Measurements from ENCODE around the gene PAIP1.
A peak's percentile ranks its signal among the peaks of the same experiment; 100 is the strongest.
"Not testable (repeated sequence)": the region's sequence is repeated elsewhere in the genome, so short reads cannot be mapped to it uniquely, and the experiment has no call there.

Gene PAIP1

DNA sequence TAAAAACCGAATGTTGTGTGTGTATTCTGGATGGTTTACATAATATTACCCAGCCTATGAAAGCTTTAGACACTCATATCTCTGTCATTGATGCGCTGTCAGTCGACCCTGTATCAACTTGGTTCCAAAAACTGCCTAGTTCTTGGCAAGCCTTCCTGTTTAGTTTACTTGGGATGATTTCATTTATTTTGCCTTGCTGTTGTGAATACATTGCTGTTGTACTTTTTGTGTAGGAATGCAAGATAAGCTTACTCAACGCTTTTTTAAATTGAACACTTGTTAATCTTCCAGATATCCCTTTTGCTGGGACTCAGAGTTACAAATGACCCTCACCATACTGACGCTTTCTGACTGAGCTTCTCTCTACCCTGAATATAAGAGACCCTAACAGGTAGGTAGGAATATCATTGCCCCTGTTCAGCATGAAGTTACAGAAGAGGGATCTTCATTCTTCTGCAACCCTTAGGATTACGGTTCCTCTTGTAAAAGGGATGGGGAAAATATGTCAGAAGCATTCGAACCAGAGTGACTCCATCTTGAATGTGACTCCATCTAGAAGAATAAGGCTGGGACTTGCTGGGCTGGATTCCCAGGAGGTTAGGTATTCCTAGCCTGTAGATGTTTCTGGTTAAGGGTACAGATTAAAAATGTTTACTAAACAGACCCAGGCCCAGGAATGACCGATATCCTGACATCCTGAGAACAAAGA lies 13.7 kb upstream of the PAIP1 start:
- DNase-seq: no peak

DNA sequence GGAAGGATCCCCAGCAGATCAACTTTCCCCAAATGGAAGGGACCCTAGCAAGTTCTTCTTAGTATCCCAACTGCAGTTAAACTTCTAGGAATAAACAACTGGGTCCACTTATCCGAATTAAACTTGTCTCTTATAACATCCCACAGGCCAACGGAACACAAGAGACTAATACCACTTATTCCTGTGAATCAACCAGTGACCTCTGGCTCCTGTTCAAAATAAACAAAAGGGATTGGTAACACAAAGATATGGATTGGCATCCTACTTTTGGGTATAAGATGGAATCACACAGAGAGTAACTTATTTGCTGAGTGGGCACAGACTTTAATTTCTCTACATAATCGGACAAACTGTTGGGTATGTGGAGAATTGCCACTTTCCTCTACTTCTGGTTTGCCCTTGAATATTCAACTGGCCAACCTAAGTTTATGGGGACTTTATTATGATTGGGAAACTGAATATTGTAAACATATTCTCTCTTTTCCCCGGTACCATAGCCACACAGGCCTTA lies 12.4 kb upstream of the PAIP1 start:
- no peak for DNase-seq

DNA sequence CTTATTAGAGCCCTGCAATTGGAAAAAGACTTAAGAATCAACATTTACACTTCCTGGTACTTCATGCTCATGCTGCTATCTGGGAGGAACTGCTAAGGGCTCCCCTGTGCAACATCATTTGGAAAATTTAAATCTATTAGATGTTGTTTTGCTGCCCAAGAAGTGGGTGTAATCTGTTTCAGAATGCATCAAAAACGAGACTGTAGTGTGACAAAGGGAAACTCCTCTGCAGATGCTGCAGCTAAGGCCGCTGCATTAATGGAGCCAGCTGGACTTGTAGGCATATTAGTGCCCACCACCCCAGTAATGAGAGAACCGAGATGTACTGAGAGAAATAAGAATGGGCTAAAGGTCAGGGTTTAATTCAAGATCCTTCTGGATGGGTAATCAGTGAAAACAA lies 11.1 kb upstream of the PAIP1 start:
- DNase-seq: no peak

DNA sequence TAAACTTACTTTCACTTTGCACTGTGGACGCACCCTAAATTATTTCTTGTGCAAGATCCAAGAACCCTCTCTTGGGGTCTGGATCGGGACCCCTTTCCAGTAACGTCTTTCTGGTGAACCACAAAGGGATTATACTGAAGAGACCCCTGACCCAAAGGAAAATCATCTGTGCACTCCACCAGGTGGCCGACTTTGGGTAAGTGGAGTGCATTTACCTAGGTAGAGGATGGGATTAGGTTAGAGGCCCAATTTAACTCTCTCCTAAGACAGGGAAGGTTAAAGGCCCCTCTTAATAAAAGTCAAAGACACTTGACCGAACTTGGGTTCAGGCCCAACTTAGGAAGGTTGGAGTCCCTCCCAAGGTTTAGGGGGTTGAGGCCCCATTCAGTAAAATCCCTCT lies 8.2 kb upstream of the PAIP1 start:
- DNase-seq: no peak

DNA sequence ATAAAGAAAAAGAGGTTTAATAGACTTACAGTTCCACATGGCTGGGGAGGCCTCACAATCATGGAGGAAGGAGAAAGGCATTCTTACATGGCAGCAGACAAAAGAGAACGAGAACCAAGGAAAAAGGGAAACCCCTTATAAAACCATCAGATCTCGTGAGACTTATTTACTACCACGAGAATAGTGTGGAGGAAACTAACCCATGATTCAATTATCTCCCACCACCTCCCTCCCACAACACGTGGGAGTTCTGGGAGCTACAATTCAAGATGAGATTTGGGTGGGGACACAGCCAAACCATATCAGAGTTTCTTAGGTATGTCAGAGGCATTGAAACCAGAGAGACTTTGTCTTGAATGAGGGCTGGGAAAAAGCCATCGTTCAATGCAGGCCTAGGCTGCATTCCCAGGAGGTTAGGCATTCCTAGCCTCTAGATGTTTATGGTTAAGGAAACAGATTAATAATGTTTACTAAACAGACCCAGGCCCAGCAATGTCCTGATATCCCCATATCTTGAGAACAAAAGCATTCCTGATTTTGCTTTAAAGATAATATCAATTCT lies 7.5 kb upstream of the PAIP1 start:
- no peak for DNase-seq

DNA sequence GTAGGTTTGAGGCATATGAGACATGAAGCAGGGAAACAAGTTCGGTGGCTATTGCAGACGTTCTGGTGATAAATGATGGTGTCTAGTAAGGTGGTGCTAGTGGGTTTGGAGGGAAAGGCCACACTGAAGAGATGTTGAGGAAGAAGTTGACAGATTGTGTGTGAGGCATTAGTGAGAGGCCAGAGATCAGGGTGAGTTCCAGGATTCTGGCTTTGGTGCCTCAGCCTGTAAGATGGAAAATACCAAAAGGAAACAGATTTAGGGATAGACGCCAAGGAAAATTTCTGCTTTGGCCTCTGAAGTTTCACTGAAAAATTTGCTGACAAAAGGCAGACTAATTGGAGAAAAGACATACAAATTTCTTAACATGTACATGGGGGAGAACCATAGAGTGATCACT lies 6.4 kb upstream of the PAIP1 start:
- DNase-seq: no peak

GRCh38 chr5:43561356-43561755 lies 4.5 kb upstream of the PAIP1 start:
- no peak for DNase-seq

- no peak for DNase-seq
Measured at GRCh38 chr5:43560128-43560527, 3.3 kb upstream of the PAIP1 start.

- not testable (repeated sequence) for DNase-seq
Measured at GRCh38 chr5:43556607-43556856, 345 bp downstream of the PAIP1 start.

DNA sequence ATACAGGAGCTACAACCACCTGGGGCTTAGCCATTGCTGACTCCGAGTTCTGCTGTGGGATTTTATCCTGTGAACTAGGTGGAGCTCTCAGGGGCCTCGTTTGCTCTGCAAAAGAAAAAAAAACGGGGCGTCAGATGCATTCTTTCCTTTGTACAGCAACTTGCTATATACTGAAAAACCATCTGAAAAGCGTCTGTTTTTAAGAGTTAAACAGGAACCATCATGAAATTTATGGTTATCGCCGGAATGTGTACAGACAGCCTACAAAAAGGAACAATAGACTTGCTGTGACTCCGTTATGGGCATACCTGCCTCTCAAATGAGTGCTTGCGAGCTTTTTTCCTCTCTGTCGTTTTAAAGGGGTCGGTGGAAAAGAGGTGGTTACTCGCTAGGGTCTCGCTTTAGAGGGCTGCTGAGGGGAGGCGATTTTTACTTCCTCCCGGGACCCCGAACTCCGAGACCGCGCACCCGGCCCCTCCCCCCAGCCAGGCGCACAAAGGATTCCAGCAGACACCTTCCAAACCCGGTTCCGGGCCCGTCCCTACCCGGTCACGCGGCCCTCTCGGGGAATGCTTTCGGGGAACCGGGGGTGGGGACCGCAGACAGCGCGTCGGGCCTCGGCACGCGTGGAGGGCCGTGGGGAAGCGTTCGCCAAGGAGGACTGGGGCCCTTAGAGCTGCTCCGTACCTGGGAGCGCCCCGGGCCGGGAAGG lies 826 bp downstream of the PAIP1 start:
- no peak for DNase-seq

GRCh38 chr5:43554497-43554896 lies 2.4 kb downstream of the PAIP1 start:
- DNase-seq: no peak

GRCh38 chr5:43553381-43553780 lies 3.5 kb downstream of the PAIP1 start:
- DNase-seq: no peak

DNA sequence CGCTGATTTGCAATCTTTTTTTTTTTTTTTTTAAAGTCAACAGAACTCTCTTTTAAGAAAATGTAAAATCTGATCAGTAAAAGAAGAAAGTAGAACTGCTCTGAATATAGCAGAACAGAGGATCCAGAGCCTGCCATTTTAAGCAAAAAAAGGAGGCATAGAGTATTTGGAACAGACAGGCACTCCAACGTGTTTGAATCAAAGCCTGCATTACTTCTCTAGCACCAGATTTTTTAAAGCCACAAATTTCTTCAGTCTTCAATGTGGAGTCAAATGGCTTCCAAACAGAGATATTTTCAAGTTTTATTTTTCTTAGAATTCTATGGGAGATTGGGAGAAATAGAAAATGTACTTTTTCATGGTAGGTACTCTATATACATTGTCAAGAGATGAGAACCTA lies 5.1 kb downstream of the PAIP1 start:
- DNase-seq: no peak

DNA sequence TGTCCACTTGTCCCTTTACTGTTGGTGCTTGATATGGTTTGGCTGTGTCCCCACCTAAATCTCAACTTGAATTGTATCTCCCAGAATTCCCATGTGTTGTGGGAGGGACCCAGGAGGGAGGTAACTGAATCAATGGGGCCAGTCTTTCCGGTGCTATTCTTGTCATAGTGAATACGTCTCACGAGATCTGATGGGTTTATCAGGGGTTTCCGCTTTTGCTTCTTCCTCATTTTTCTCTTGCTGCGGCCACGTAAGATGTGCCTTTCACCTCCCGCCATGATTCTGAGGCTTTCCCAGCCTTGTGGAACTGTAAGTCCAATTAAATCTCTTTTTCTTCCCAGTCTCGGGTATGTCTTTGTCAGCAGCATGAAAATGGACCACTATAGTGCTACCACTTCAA lies 7.6 kb downstream of the PAIP1 start:
- not testable (repeated sequence) for DNase-seq

DNA sequence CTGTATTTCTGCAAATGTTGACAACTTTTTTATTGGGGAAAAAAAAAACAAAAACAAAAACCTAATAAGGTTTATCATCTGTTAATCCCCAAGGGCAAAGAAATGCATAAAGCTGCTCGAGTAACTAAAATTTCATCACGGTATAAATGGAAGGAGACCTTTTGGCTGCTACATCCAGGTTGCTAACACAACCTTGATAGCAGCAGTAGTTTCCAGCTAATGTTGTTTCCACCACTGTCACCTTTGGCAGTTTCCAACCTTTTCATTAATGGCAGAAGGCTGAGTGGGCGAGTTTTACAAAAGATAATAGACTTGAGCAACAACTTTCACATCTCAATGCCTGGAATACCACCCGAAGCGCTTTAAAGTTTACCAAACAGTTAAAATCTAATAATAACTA lies 8.5 kb downstream of the PAIP1 start:
- no peak for DNase-seq

GRCh38 chr5:43547532-43547931 lies 9.3 kb downstream of the PAIP1 start:
- DNase-seq: no peak

DNA sequence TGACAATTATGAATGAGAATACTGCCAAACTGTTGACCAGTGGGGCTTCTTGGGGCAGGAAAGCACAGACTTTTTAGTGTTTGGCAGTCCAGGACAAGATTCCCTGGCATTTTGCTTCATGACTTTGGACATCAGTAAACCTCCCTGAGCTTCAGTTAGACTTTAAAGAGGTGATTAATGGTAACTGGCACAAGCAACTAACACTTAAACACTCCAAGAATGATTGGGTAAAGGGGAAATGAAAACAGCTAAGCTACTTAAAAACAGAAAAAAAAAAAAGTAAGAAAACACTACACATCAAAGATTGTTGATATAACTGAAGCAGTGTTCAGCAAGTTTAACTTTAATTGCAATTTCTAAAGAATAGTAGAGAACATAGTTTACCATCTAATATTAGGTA lies 13.4 kb downstream of the PAIP1 start:
- DNase-seq: peak; percentile 2

- no peak for DNase-seq
Measured at GRCh38 chr5:43540746-43541145, 16.1 kb downstream of the PAIP1 start.

- DNase-seq: no peak
Measured at GRCh38 chr5:43536972-43537371, 19.9 kb downstream of the PAIP1 start.

DNA sequence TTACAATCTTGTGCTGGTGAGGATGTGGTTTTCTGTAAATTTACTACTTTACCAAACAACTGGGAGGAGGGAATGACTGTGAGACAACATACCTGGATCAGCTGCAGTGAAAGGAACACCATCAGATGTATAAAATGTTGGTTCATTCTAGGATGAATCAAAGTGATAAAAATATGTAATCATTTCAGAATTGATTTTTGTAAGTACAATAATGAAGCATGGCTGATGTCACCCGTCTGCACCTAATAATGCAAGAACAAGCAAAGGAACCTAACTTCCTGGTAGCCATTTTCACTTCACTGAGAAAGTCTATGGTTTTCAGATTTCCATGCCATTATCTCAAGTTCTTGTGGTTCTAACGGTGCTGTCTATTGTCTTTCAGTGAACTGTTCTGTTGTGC lies 23.2 kb downstream of the PAIP1 start:
- DNase-seq: no peak

GRCh38 chr5:43530648-43531047 lies 26.2 kb downstream of the PAIP1 start:
- no peak for DNase-seq

- DNase-seq: no peak
Measured at GRCh38 chr5:43523662-43524072, 33.2 kb downstream of the PAIP1 start.

DNA sequence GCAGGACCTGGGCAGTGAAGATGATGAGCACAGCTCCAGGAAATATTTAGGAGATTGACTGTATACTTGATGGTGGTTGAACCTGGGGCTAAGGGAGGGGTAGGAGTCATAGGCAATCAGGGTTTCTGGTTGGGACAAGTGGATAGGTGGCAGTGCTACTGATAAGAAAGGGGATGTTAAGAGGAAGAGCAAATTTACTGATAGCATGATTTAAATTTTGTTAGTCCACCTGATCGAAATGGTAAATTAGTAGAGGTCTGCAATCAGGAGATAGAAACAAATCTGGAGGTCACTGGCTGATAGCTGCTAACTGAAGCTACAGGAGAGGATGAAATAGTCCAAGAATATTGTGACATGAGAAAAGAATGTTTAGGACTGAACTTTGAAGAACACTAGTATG lies 36.3 kb downstream of the PAIP1 start:
- no peak for DNase-seq

DNA sequence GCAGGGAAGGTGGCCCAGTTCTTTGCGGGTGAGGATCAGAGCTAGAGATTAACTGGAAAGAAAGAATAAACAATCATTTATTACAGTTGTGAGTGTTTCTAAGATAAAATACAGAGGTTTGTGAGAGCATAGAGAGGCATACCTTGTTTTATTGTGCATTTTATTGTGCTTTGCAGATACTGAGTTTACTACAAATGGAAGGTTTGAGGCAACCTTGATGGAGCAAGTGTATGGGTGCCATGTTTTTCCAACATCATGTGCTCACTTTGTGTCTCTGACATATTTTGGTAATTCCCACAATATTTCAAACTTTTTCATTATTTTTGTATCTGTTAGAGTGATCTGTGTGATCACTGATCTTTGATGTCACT lies 41.2 kb downstream of the PAIP1 start:
- DNase-seq: no peak
